Right lobe of liver (tissue), 6 donors: Measurements from ENCODE around the gene SRPK3. TPM values are rescaled to one million over a fixed set of nuclear protein-coding genes. Genes with fewer than 3 reads are reported as not detected.
A peak's percentile ranks its signal among the peaks of the same experiment; 100 is the strongest.

Source experiments
- ATAC-seq, 4 donors: fragments of 200-7000 bp; cut with Tn5 transposase; one replicate each; pipeline ENCODE4 v1.9.1; 2020; ENCODE audit warnings: mild to moderate bottlenecking in 4 of 4, moderate library complexity in 4 of 4
- DNase-seq, 3 donors: peaks; one replicate each; pipeline ENCODE4 v3.0.0-alpha.2; 2020
- H3K27ac ChIP-seq, 3 donors: fragments of 200-600 bp; one replicate each; pipeline ENCODE4 v1.8.0; 2022
- H3K27me3 ChIP-seq, 2 donors: fragments of 200-600 bp; one replicate each; pipeline ENCODE4 v1.8.0; 2022
- H3K36me3 ChIP-seq, 4 donors: fragments of 200-600 bp; sonication (generic) in 1 of 4; one replicate each; pipeline versions ENCODE4 v1.5.1 to v1.8.0; 2017 to 2022; ENCODE audit warnings: control low read depth in 1 of 4
- H3K4me1 ChIP-seq, 4 donors: fragments of 200-600 bp; sonication (generic) in 1 of 4; one replicate each; pipeline versions ENCODE4 v1.5.1 to v1.8.0; 2017 to 2022; ENCODE audit warnings: control low read depth in 1 of 4
- H3K4me3 ChIP-seq, 3 donors: fragments of 200-600 bp; one replicate each; pipeline ENCODE4 v1.8.0; 2022
- H3K9me3 ChIP-seq, 4 donors: fragments of 200-600 bp; sonication (generic) in 1 of 4; one replicate each; pipeline versions ENCODE4 v1.5.1 to v1.8.0; 2017 to 2022; ENCODE audit warnings: control low read depth in 1 of 4
- POLR2A ChIP-seq: fragments of 450-650 bp; IDR thresholded peaks from one replicate; pipeline ENCODE4 v1.6.1; 2017; ENCODE audit warnings: antibody characterized with exemption, mild to moderate bottlenecking
- WGBS: methylation state at CpG from one replicate; pipeline ENCODE4 v1.1.6; 2018; ENCODE audit warnings: low coverage, low lambda C conversion rate; ENCODE audit not compliant: insufficient coverage; ENCODE audit errors: missing lambda C conversion rate; 5-methylcytosine and 5-hydroxymethylcytosine counted together
- intact Hi-C, 2 donors: fragments of 100-400 bp; cut with DNase I; formaldehyde crosslinking; loops; one replicate each; pipeline versions ENCODE4 v1.11.2 to v1.14.1; 2022
- total RNA-seq, 6 experiments: library from RNA; depleted of rRNA in 2 of 6; stranded (reverse); fragments of >200 nt in 2 of 6; fragmentation: NEBNext Ultra II Directional in 3 of 6; extraction: Animal tissue kit (Norgen Biotek cat#: 25700) in 3 of 6; gene quantifications; one replicate each; pipeline versions ENCODE4 v1.1.0 to v1.2.4, GENCODE V29; 2016 to 2023
- TF ChIP-seq, protein P1 (sequence below), 4 donors: fragments of 200-600 bp in 3 of 4; fragments of 450-650 bp in 1 of 4; IDR thresholded peaks; one replicate each; pipeline versions ENCODE4 v1.5.1 to v1.8.0; 2016 to 2022; ENCODE audit warnings: antibody characterized with exemption in 4 of 4, mild to moderate bottlenecking in 2 of 4
- donor health status: DM: no; HTN: yes; CAD: no.
- donor health status: DM: no; HTN: no; CAD: no.
- donor health status: DM: no; HTN: no; CAD: no.
- donor health status: DM: no; HTN: yes; CAD: no.
- donor health status: DM: no; HTN: yes; CAD: no.

SRPK3 gene
- total RNA-seq, 6 experiments from 2014 or later = not detected

DNA sequence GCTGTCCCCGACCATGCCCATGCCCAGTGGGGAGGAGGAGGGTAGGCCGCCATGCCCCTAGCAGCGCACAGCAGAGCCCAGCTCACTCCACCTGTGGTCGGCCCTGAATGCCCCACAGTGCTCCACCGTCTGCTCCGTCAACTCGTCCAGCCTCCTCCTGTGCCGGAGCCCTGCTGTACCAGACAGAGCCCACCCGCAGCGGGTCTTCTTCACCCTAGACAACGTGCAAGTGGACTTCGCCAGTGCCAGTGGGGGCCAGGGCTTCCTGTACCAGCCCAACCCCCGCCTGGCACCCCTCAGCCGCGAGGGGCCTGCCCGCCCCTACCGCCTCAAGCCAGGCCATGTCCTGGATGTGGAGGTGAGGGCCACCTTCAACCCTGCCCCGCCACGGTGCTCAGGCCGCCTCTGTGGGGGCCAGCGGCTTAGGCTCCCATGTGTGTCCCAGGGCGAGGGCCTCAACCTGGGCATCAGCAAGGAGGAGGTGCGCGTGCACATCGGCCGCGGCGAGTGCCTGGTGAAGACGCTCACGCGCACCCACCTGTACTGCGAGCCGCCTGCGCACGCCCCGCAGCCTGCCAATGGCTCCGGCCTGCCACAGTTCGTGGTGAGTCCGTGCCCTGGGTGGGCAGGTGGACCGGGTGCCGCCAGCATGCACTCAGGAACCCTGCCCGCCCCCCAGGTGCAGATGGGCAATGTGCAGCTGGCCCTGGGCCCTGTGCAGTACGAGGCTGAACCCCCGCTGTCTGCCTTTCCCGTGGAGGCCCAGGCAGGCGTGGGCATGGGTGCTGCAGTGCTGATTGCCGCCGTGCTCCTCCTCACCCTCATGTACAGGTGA lies 6.9 kb upstream of the SRPK3 start:
- ATAC-seq = no peak
- Histone ChIP-seq H3K9me3 (no peaks in the 10 kb centered on the region), H3K36me3 (no peaks in the 10 kb centered on the region), H3K27ac (no peak overlapping the region), H3K4me1 (no peaks in the 10 kb centered on the region), H3K27me3 (no peaks in the 10 kb centered on the region), H3K4me3 (no peak overlapping the region)
- peak in 2 of 3 donors; percentile 19 to 51 for DNase-seq
- TF ChIP-seq, protein P1, sequence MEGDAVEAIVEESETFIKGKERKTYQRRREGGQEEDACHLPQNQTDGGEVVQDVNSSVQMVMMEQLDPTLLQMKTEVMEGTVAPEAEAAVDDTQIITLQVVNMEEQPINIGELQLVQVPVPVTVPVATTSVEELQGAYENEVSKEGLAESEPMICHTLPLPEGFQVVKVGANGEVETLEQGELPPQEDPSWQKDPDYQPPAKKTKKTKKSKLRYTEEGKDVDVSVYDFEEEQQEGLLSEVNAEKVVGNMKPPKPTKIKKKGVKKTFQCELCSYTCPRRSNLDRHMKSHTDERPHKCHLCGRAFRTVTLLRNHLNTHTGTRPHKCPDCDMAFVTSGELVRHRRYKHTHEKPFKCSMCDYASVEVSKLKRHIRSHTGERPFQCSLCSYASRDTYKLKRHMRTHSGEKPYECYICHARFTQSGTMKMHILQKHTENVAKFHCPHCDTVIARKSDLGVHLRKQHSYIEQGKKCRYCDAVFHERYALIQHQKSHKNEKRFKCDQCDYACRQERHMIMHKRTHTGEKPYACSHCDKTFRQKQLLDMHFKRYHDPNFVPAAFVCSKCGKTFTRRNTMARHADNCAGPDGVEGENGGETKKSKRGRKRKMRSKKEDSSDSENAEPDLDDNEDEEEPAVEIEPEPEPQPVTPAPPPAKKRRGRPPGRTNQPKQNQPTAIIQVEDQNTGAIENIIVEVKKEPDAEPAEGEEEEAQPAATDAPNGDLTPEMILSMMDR (IDR thresholded peaks at IDR 0.05) = no peak
- no peak for TF ChIP-seq POLR2A
- intact Hi-C loops = no loop called here
- WGBS = no CpG with 5 or more reads among the region's 48 CpGs

DNA sequence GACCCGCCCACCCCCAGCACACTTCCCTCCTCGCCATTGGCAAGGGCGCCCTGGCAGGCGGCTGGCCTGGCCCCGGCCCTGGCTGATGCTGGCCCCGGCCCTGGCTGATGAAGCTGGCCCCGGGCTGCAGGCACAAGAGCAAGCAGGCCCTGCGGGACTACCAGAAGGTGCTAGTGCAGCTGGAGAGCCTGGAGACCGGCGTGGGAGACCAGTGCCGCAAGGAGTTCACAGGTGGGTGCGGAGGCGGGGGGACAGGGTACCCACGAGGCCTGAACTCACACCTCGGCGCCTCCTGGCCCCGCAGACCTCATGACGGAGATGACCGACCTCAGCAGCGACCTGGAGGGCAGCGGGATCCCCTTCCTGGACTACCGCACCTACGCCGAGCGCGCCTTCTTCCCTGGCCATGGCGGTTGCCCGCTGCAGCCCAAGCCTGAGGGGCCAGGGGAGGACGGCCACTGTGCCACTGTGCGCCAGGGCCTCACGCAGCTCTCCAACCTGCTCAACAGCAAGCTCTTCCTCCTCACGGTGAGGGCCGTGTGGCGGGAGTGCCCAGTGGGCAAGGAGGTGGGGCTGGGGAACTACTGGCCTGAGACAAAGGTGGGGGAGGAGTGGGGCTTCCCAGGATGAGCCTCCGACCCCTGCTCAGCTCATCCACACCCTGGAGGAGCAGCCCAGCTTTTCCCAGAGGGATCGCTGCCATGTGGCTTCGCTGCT lies 6.1 kb upstream of the SRPK3 start:
- ATAC-seq (no peak), DNase-seq (peak in 2 of 3 donors; percentile 14 to 56)
- TF ChIP-seq, protein P1 (IDR thresholded peaks at IDR 0.05) = no peak
- no peak for TF ChIP-seq POLR2A
- WGBS = 100% methylated on average over 1 of the region's 37 CpGs
- Histone ChIP-seq H3K27me3 (no peaks in the 10 kb centered on the region), H3K4me1 (no peaks in the 10 kb centered on the region), H3K36me3 (no peaks in the 10 kb centered on the region), H3K9me3 (no peaks in the 10 kb centered on the region), H3K4me3 (no peak overlapping the region), H3K27ac (no peak overlapping the region)
- intact Hi-C loops = no loop called here

DNA sequence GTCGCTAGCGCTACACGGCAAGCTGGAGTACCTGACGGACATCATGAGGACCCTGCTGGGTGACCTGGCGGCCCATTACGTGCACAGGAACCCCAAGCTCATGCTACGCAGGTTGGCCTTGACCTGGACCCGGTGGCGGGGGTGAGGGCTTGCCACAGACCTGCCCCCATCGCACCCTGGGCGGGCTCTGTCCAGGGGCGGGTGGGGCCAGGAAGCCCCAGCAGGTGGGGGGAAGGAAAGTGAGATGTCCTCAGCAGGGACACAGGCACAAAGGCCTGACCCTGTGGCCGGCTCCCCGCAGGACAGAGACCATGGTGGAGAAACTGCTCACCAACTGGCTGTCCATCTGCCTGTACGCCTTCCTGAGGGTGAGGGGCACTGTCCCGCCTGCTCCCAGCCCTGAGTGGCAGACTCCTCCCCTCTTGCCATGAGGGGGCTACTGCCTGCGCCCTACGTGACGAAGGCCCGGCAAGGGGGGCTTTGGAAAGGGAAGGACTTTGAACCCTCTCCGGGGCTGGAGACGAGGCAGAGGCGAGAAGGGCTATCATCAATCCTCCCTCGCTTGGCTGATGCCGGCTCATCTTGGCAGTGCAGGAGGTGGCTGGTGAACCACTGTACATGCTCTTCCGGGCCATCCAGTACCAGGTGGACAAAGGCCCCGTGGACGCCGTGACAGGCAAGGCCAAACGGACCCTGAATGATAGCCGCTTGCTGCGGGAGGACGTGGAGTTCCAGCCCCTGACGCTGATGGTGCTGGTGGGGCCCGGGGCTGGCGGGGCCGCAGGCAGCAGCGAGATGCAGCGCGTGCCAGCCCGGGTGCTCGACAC lies 5.3 kb upstream of the SRPK3 start:
- DNase-seq (peak in 2 of 3 donors; percentile 17 to 50), ATAC-seq (no peak)
- Histone ChIP-seq H3K27me3 (no peaks in the 10 kb centered on the region), H3K9me3 (no peaks in the 10 kb centered on the region), H3K27ac (no peak overlapping the region), H3K36me3 (no peaks in the 10 kb centered on the region), H3K4me3 (no peak overlapping the region), H3K4me1 (no peaks in the 10 kb centered on the region)
- 82% methylated on average over 11 of the region's 42 CpGs for WGBS
- TF ChIP-seq, protein P1 (IDR thresholded peaks at IDR 0.05) = no peak
- no peak for TF ChIP-seq POLR2A
- intact Hi-C loops = no loop called here

DNA sequence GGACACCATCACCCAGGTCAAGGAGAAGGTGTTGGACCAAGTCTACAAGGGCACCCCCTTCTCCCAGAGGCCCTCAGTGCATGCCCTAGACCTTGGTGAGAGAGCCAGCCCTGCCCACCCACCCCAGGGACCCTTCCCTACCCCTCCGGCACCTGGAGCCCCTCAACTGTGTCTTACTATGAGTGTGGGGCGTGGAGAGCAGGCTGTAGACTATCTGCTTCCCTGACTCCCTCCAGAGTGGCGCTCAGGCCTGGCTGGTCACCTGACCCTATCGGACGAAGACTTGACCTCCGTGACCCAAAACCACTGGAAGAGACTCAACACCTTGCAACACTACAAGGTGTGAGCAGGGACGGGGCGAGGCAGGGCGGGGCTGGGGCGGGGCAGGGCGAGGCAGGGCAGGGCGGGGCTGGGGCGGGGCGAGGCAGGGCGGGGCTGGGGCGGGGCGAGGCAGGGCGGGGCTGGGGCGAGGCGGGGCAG lies 4.7 kb upstream of the SRPK3 start:
- TF ChIP-seq, protein P1 (IDR thresholded peaks at IDR 0.05) = no peak
- no peak for TF ChIP-seq POLR2A
- 65% methylated on average over 10 of the region's 20 CpGs for WGBS
- ATAC-seq = no peak
- peak in 2 of 3 donors; percentile 10 to 37 for DNase-seq
- intact Hi-C loops = no loop called here
- H3K4me1 ChIP-seq = no peaks in the 10 kb centered on the region
- H3K36me3 ChIP-seq = no peaks in the 10 kb centered on the region
- no peaks in the 10 kb centered on the region for H3K27me3 ChIP-seq
- H3K4me3 ChIP-seq = no peak overlapping the region
- no peaks in the 10 kb centered on the region for H3K9me3 ChIP-seq
- no peak overlapping the region for H3K27ac ChIP-seq
